HL-60/S4 treated with phorbol 12-myristate 13-acetate at 8.2 ng/mL for 4 days and 3 days (cell line): ENCODE measurements around the gene CELA3A.
"Not testable (repeated sequence)": the region's sequence is repeated elsewhere in the genome, so short reads cannot be mapped to it uniquely, and the experiment has no call there.

Experiments used
- in situ Hi-C: fragments of 300-500 bp; cut with MboI; formaldehyde crosslinking; loops from 2 replicates; pipeline ENCODE4 v1.15.0; 2022; ENCODE audit warnings: low sequenced_read_pairs

The CELA3A gene

GRCh38 chr1:22012752-22013151 lies 11.3 kb downstream of the CELA3A start:
- in situ Hi-C loops: not testable (repeated sequence)

- in situ Hi-C loops: not testable (repeated sequence)
Observed at GRCh38 chr1:22014575-22015206, 13.2 kb downstream of the CELA3A start.

GRCh38 chr1:22018583-22019559 lies 17.4 kb downstream of the CELA3A start:
- in situ Hi-C loops: no loop called here

GRCh38 chr1:22021061-22021460 lies 19.6 kb downstream of the CELA3A start:
- in situ Hi-C loops: no loop called here

GRCh38 chr1:22024485-22025367 lies 23.3 kb downstream of the CELA3A start:
- in situ Hi-C loops: no loop called here

GRCh38 chr1:22025368-22026155 lies 24.1 kb downstream of the CELA3A start:
- in situ Hi-C loops: no loop called here

GRCh38 chr1:22026924-22027289 lies 25.4 kb downstream of the CELA3A start:
- in situ Hi-C loops: no loop called here

GRCh38 chr1:22030057-22030456 lies 28.6 kb downstream of the CELA3A start:
- in situ Hi-C loops: no loop called here

- in situ Hi-C loops: no loop called here
Observed at GRCh38 chr1:22030473-22030872, 29.0 kb downstream of the CELA3A start.

GRCh38 chr1:22031214-22031962 lies 29.9 kb downstream of the CELA3A start:
- in situ Hi-C loops: no loop called here

GRCh38 chr1:22034834-22035233 lies 33.4 kb downstream of the CELA3A start:
- in situ Hi-C loops: not testable (repeated sequence)

- in situ Hi-C loops: no loop called here
Observed at GRCh38 chr1:22037520-22037919, 36.1 kb downstream of the CELA3A start.

GRCh38 chr1:22038036-22038435 lies 36.6 kb downstream of the CELA3A start:
- in situ Hi-C loops: no loop called here

- in situ Hi-C loops: no loop called here
Observed at GRCh38 chr1:22039594-22040285, 38.3 kb downstream of the CELA3A start.

- in situ Hi-C loops: no loop called here
Observed at GRCh38 chr1:22040286-22040623, 38.8 kb downstream of the CELA3A start.

GRCh38 chr1:22041505-22041904 lies 40.0 kb downstream of the CELA3A start:
- in situ Hi-C loops: no loop called here

- in situ Hi-C loops: no loop called here
Observed at GRCh38 chr1:22043198-22043769, 41.8 kb downstream of the CELA3A start.

- in situ Hi-C loops: no loop called here
Observed at GRCh38 chr1:22044690-22045420, 43.4 kb downstream of the CELA3A start.
